ENCODE measurements around the gene COL23A1.

The COL23A1 gene

GRCh38 chr5:178588769-178589168, 1.4 kb downstream of the COL23A1 start:
- DNase-seq (ENCODE audit: low spot score), result no peak

GRCh38 chr5:178587763-178588611, 2.2 kb downstream of the COL23A1 start:
- no peak for DNase-seq (ENCODE audit: low spot score)

- DNase-seq (ENCODE audit: low spot score), result no peak
These were observed 3.8 kb downstream of the COL23A1 start for GRCh38 chr5:178586396-178586795.

- peak; percentile 65 for DNase-seq (ENCODE audit: low spot score)
These were observed 4.8 kb downstream of the COL23A1 start for GRCh38 chr5:178585421-178585820.

- no peak for DNase-seq (ENCODE audit: low spot score)
These were observed 6.9 kb downstream of the COL23A1 start for GRCh38 chr5:178583279-178583678.

GRCh38 chr5:178582291-178582690, 7.9 kb downstream of the COL23A1 start:
- DNase-seq (ENCODE audit: low spot score), result no peak

GRCh38 chr5:178581621-178582020, 8.6 kb downstream of the COL23A1 start:
- no peak for DNase-seq (ENCODE audit: low spot score)

DNA sequence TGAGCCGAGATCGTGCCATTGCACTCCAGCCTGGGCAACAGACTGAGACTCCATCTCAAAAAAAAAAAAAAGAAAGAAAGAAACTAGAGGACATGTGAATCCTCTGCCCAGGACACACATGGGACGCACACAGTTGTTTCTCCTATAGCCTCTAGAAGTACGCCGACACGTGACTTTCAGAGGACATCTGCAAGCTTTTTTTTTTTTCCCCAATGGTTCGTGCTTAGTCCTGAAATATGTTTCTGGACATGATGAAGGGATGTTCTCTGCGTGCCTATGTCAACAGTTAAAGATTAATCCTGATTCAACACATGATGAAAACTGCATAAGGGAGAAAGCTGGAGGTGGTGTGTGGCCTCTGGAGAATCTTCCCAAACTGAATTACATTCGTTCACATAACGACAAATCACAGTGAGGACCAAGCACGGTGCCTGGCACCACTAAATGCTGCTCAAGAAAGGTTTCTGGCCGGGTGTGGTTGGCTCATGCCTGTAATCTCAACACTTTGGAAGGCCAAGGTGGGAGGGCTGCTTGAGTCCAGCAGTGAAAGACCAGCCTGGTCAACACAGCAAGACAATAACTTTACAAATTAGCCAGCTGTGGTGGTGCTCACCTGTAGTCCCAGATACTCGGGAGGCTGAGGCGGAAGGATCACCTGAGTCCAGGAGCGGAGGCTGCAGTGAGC, 9.8 kb downstream of the COL23A1 start:
- DNase-seq (ENCODE audit: low spot score), result no peak

DNA sequence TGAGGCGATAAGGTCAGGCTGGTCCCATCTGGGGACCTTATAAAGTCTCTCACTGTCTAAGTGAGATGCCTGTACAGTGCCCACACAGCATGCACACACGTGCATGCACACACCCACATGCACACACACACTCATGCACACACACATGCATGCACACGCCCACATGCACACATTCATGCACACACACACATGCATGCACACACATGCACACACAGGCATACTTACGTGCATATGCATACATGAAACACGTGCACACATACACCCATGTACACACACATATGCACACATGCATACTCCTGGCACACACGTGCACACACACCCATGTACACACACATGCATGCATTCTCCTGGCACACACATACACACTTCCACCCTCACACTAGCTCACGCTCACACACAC, 12.2 kb downstream of the COL23A1 start:
- no peak for DNase-seq (ENCODE audit: low spot score)

GRCh38 chr5:178577376-178577839, 12.8 kb downstream of the COL23A1 start:
- no peak for DNase-seq (ENCODE audit: low spot score)

- no peak for DNase-seq (ENCODE audit: low spot score)
These were observed 13.4 kb downstream of the COL23A1 start for GRCh38 chr5:178576591-178577351.

GRCh38 chr5:178573216-178573615, 17.0 kb downstream of the COL23A1 start:
- no peak for DNase-seq (ENCODE audit: low spot score)

- no peak for DNase-seq (ENCODE audit: low spot score)
These were observed 17.6 kb downstream of the COL23A1 start for GRCh38 chr5:178572617-178573016.

GRCh38 chr5:178569485-178569884, 20.7 kb downstream of the COL23A1 start:
- DNase-seq (ENCODE audit: low spot score), result peak; percentile 43

GRCh38 chr5:178564811-178565550, 25.2 kb downstream of the COL23A1 start:
- DNase-seq (ENCODE audit: low spot score), result no peak

DNA sequence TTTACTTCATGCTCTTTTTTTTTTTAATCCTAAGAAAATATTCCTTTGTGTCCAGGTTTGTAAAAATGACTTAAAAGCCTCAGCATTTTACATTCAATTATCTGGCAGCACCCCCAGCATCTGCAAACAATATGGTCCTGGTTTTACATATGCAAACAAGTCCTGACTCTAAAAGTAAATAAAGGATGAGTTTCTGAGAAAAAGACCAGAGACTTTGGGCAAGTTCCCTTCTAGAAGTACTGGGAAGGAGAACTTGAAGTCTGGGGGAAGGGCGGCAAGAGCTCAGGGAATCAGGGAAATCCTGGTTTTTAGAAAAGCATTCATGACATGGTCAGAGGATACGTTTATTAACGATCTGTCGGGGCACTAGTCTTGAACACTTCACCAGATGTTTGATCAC, 25.8 kb downstream of the COL23A1 start:
- DNase-seq (ENCODE audit: low spot score), result no peak

- no peak for DNase-seq (ENCODE audit: low spot score)
These were observed 26.6 kb downstream of the COL23A1 start for GRCh38 chr5:178563621-178564020.

DNA sequence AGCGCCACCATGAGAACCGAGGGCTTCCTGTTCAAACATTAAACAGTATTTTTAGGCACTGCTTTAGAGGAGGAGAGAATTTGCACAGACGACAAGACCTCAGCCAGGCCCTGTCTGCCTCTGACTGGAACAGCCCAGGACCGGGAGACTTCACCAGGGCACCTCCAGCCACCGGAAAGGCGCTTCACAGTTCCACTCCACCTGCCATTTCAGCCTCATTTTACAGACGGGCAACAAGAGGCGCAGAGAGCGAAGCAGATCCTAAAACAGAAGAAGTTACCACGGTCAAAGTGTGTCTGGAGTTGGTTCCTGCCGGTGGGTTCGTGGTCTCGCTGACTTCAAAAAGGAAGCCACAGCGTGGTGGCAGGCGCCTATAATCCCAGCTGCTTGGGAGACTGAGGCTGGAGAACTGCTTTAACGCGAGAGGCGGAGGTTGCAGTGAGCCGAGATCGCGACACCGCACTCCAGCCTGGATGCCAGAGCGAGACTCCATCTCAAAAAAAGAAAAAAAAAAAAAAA, 28.4 kb downstream of the COL23A1 start:
- DNase-seq (ENCODE audit: low spot score), result no peak

- DNase-seq (ENCODE audit: low spot score), result no peak
These were observed 29.3 kb downstream of the COL23A1 start for GRCh38 chr5:178560911-178561310.

- no peak for DNase-seq (ENCODE audit: low spot score)
These were observed 32.8 kb downstream of the COL23A1 start for GRCh38 chr5:178557416-178557815.

- DNase-seq (ENCODE audit: low spot score), result no peak
These were observed 34.4 kb downstream of the COL23A1 start for GRCh38 chr5:178555771-178556211.

- DNase-seq (ENCODE audit: low spot score), result no peak
These were observed 35.2 kb downstream of the COL23A1 start for GRCh38 chr5:178555005-178555404.

Measured in kidney tubule cell (primary cell).